ENCODE data around the gene NDUFA6. TPM values are rescaled to one million over a fixed set of nuclear protein-coding genes. Genes with fewer than 3 reads are reported as not detected.
"Not testable (repeated sequence)": the region's sequence is repeated elsewhere in the genome, so short reads cannot be mapped to it uniquely, and the experiment has no call there.

Gene NDUFA6
- total RNA-seq, 2 experiments from 2014 or later: 90.7 to 102 TPM

DNA sequence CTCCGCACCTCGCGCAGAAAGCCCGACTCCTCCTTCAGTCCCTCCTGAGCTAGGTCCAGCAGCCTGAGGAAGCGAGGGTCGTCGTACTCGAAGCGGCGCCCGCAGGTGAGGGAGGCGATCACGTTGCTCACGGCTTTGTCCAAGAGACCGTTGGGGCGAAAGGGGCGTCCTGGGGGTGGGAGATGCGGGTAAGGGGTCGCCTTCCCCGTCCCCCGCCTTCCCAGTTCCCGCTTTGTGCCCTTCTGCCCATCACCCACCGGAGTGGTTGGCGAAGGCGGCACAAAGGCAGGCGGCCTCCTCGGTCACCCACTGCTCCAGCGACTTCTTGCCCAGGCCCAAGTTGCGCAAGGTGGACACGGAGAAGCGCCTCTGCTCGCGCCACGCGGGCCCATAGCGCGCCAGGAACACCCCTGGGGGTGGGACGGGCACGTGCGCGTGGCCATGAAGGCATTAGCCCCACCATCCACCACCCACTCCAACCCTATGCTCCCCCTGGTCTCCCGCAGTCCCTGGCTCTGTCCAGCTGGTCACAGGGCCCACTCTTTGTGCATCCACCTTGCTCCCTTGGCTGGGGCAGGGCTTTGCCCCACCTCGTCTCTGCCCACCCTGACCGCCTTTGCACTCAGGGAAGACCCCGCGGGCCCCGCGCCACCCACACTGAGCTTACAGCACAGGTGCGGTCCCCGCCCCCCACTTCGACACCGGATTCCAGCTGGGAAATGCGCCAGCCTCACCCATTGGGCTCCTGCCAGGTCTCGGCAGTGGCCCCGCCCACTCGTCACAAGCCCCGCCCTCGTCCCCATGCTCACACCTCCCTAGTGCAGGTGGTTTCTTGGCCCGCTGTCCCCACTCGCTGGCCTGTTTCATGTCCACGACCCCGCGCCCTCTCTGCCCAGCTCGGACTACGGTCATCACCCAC, 38.5 kb upstream of the NDUFA6 start:
- H3K36me3 Mint-ChIP-seq (ENCODE audit: low read depth); ATAC-seq; CTCF ChIA-PET; H3K27ac Mint-ChIP-seq; H3K4me1 Mint-ChIP-seq (ENCODE audit: low read depth); H3K4me3 Mint-ChIP-seq; H3K9me3 Mint-ChIP-seq (ENCODE audit: insufficient read depth); DNase-seq; POLR2A ChIA-PET; H3K27me3 Mint-ChIP-seq (ENCODE audit: low read depth): not testable (repeated sequence)

DNA sequence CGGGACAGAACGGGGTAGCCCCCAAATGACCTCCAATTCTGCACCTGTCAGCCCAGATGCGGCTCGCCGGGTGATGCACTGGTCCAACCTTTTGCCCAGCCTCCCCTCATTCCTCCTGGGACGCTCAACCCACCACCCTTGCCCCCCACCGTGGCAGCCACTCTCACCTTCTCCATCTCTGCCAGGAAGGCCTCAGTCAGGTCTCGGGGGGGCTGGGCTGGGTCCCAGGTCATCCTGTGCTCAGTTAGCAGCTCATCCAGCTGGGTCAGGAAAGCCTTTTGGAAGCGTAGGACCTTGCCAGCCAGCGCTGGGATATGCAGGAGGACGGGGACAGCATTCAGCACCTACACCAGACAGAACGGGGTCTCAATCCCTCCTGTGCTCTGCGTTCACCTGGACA, 37.4 kb upstream of the NDUFA6 start:
- POLR2A ChIA-PET: interaction anchor here (0.6 kb wide), 1 partner anchor 91 kb away, joined by 3 read pairs; no protein-coding TSS in a partner anchor

DNA sequence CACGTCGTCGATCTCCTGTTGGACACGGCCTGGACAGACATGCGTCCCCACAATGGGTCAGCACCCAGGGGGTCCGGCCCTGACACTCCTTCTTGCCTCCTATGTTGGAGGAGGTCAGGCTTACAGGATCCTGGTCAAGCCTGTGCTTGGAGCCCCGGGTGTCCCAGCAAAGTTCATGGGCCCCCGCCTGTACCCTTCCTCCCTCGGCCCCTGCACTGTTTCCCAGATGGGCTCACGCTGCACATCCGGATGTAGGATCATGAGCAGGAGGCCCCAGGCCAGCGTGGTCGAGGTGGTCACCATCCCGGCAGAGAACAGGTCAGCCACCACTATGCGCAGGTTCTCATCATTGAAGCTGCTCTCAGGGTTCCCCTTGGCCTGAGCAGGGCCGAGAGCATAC, 37.0 kb upstream of the NDUFA6 start:
- no peaks in the 10 kb centered on the region for H3K9me3 Mint-ChIP-seq (ENCODE audit: insufficient read depth)
- DNase-seq (no peak), ATAC-seq (no peak)
- no peaks in the 10 kb centered on the region for H3K36me3 Mint-ChIP-seq (ENCODE audit: low read depth)
- no peak overlapping the region for H3K27ac Mint-ChIP-seq
- H3K27me3 Mint-ChIP-seq (ENCODE audit: low read depth): no peaks in the 10 kb centered on the region
- no peaks in the 10 kb centered on the region for H3K4me1 Mint-ChIP-seq (ENCODE audit: low read depth)
- no peak overlapping the region for H3K4me3 Mint-ChIP-seq
- CTCF ChIA-PET: no interaction called here
- POLR2A ChIA-PET: interaction anchor here (0.6 kb wide), 1 partner anchor 91 kb away, joined by 3 read pairs; no protein-coding TSS in a partner anchor

More for the DNA sequence above, 37.4 kb upstream of the NDUFA6 start:
- CTCF ChIA-PET; ATAC-seq; H3K27me3 Mint-ChIP-seq (ENCODE audit: low read depth); H3K4me3 Mint-ChIP-seq; DNase-seq; H3K27ac Mint-ChIP-seq; H3K36me3 Mint-ChIP-seq (ENCODE audit: low read depth); H3K9me3 Mint-ChIP-seq (ENCODE audit: insufficient read depth); H3K4me1 Mint-ChIP-seq (ENCODE audit: low read depth): not testable (repeated sequence)

DNA sequence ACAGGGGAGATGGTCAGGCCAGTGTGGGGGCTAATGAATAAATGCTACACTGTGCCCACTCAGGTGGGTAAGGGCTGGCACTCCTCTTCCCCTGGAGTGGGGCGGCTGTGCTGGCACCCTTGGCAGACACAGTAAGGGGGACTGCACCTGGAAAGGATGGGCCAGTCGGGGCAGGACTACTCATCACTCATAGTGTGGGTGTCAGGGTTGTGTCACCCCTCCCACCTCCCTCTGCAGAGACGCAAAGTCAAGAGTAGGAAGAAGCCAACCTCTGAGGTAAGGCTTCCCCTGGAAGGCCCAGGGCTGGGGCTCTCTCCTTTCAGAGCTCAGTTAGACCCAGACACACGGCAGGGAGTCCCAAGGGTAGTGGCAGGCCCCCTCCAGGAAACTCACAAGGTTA, 33.0 kb upstream of the NDUFA6 start:
- H3K4me1 Mint-ChIP-seq (ENCODE audit: low read depth): peaks cover 38% of the 10 kb centered on the region
- H3K27ac Mint-ChIP-seq; H3K36me3 Mint-ChIP-seq (ENCODE audit: low read depth); H3K27me3 Mint-ChIP-seq (ENCODE audit: low read depth); H3K4me3 Mint-ChIP-seq; ATAC-seq; POLR2A ChIA-PET; H3K9me3 Mint-ChIP-seq (ENCODE audit: insufficient read depth); CTCF ChIA-PET; DNase-seq: not testable (repeated sequence)

DNA sequence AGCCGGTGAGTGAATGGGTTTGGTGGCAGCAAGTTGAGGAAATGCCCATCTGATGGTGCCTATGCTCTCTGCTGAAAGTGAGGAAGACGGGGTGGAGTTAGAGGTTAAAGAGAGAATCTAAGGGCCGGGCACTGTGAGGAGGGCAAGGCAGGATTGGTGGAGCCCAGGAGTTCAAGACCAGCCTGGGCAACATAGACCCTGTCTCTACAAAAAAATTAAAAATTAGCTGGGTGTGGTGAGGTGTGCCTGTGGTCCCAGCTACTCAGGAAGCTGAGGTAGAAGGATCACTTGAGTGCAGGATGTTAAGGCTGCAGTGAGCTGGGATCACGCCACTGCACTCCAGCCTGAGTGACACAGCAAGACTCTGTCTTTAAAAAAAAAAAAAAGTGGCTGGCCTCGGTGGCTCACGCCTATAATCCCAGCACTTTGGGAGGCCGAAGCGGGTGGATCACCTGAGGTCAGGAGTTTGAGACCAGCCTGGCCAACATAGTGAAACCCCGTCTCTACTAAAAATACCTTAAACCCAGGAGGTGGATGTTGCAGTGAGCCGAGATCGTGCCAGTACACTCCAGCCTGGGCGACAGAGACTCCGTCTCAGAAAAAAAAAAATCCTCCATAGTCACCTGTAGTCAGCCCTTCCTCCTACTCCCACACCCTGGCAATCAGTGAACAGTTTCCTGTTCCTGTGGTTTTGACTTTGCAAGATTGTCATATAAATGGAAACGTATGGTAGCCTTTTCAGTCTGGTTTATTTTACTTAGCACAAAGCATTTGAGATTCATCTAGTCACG, 29.9 kb upstream of the NDUFA6 start:
- H3K36me3 Mint-ChIP-seq (ENCODE audit: low read depth): peaks cover 16% of the 10 kb centered on the region
- ChIA-PET CTCF (interaction anchor here (1.0 to 4.2 kb wide), 3 partner anchors 10 to 324 kb away, joined by 3 to 24 read pairs (median 5); partner anchors contain the start of gene NDUFA6), POLR2A (interaction anchor here (0.7 to 1.3 kb wide), 2 partner anchors 29 to 174 kb away, joined by 3 to 4 read pairs; partner anchors contain the start of genes CENPM and NDUFA6)
- peak overlapping the region; percentile 64 for H3K4me3 Mint-ChIP-seq
- H3K4me1 Mint-ChIP-seq (ENCODE audit: low read depth): peaks cover 41% of the 10 kb centered on the region
- H3K27ac Mint-ChIP-seq: peak overlapping the region; percentile 95
- H3K27me3 Mint-ChIP-seq (ENCODE audit: low read depth); H3K9me3 Mint-ChIP-seq (ENCODE audit: insufficient read depth): not testable (repeated sequence)
- DNase-seq (peak; percentile 61), ATAC-seq (peak; percentile 82)

DNA sequence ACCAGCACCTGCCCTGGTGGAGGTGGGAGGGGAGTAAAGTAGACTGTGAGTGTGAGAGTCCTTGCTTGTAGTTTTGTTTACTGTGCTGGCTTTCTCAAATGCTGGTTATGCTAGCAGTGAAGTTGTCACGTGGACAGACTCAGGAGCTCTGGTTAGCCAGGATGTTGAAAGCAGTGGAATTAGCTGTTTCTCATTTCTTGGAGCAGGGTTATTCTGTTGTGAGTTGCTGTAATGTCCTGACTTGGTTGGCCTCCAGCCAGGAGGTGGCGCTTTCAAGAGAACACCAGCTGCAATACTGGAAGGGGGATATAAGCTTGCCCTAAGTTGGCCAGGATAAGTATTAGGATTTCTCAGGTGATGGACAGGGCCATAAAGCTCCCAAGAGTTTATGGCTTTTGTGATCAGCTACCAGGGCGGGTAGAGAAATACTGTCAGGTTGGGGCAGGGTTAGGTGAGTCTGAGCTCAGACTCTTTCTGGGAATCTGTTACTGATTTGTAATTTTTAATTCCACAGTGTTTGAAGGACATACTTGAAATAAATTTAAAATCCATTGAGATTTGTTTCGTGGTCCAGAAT, 26.4 kb upstream of the NDUFA6 start:
- Mint-ChIP-seq H3K9me3 (ENCODE audit: insufficient read depth) (peaks cover 11% of the 10 kb centered on the region), H3K27ac (no peak overlapping the region), H3K36me3 (ENCODE audit: low read depth) (peaks cover 21% of the 10 kb centered on the region), H3K4me1 (ENCODE audit: low read depth) (peaks cover 35% of the 10 kb centered on the region), H3K27me3 (ENCODE audit: low read depth) (no peaks in the 10 kb centered on the region), H3K4me3 (no peak overlapping the region)
- ChIA-PET POLR2A (interaction anchor here (0.7 to 1.0 kb wide), 2 partner anchors 37 to 309 kb away, joined by 3 read pairs; partner anchors contain the start of gene SMDT1), CTCF (interaction anchor here (0.9 to 4.2 kb wide), 5 partner anchors 17 to 327 kb away, joined by 3 to 24 read pairs (median 3); partner anchors contain the start of gene NDUFA6)
- no peak for ATAC-seq
- no peak for DNase-seq

DNA sequence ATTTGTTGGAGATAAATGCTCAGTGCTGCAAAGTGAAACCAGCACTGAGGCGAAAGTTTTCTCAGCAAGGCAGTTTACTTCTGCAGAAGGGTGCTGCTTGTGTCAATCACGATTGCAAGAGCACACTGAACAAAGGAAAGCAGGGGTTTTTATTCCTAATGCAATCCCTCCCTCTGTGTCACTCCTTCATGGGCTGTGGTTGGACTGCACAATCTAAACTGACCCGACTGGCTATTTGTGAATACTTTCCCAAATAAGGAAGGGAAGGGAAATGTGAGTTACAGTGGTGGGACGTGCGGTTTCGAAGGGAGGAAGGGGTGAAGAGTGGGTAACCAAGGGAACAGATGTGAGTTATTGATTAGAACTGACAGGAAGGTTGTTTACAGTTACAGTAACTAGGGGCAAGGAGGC, 24.9 kb upstream of the NDUFA6 start:
- H3K36me3 Mint-ChIP-seq (ENCODE audit: low read depth): peaks cover 20% of the 10 kb centered on the region
- H3K27ac Mint-ChIP-seq; POLR2A ChIA-PET; ATAC-seq; H3K27me3 Mint-ChIP-seq (ENCODE audit: low read depth); DNase-seq; H3K4me3 Mint-ChIP-seq; CTCF ChIA-PET: not testable (repeated sequence)
- peaks cover 20% of the 10 kb centered on the region for H3K4me1 Mint-ChIP-seq (ENCODE audit: low read depth)
- peaks cover 11% of the 10 kb centered on the region for H3K9me3 Mint-ChIP-seq (ENCODE audit: insufficient read depth)

DNA sequence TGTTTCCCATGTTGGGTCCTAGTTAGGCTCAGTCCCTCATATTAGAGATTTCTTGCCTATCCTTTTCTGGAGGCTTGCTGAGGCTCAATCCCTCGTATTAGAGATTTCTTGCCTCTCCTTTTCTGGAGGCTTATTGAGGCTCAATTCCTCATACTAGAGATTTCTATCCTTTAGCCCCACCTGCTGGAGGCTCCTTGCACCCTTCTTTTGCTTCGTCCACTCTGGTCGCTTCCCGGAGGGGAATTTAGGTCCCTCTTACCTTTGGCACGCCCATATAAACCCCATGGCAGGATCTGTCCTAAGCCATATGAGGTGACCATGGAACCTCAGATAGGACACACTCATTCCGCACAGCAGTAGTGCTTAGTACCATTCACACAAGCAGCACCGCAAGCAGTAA, 24.1 kb upstream of the NDUFA6 start:
- Mint-ChIP-seq H3K9me3 (ENCODE audit: insufficient read depth) (peaks cover 11% of the 10 kb centered on the region), H3K27ac (no peak overlapping the region), H3K4me1 (ENCODE audit: low read depth) (peaks cover 13% of the 10 kb centered on the region), H3K27me3 (ENCODE audit: low read depth) (no peaks in the 10 kb centered on the region), H3K4me3 (no peak overlapping the region), H3K36me3 (ENCODE audit: low read depth) (peaks cover 21% of the 10 kb centered on the region)
- ATAC-seq: no peak
- ChIA-PET CTCF (interaction anchor here (0.6 kb wide), 1 partner anchor 90 kb away, joined by 3 read pairs; no protein-coding TSS in a partner anchor), POLR2A (no interaction called here)
- no peak for DNase-seq

DNA sequence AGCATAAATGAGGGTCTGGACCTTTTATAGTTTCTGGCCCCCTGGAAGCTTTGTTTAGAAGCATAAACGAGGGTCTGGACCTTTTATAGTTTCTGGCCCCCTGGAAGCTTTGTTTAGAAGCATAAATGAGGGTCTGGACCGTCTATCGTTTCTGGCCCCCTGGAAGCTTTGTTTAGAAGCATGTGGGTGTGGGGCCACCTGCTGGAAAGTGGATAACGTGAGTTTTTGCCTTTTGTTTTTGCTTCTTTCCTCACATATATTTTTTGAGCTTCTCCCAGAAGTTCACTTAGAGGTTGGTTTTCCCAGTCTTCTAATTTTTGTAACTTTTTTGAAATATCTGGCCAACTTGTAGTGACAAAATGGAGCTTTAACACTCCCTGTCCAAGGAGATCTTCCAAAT, 22.2 kb upstream of the NDUFA6 start:
- H3K4me3 Mint-ChIP-seq; H3K27me3 Mint-ChIP-seq (ENCODE audit: low read depth); ATAC-seq; H3K4me1 Mint-ChIP-seq (ENCODE audit: low read depth); DNase-seq; H3K27ac Mint-ChIP-seq: not testable (repeated sequence)
- peaks cover 11% of the 10 kb centered on the region for H3K9me3 Mint-ChIP-seq (ENCODE audit: insufficient read depth)
- H3K36me3 Mint-ChIP-seq (ENCODE audit: low read depth): peaks cover 27% of the 10 kb centered on the region
- ChIA-PET CTCF (interaction anchor here (0.7 to 2.4 kb wide), 12 partner anchors 9 to 172 kb away, joined by 3 to 21 read pairs (median 4); partner anchors contain the start of genes CENPM, NDUFA6 and SEPTIN3), POLR2A (interaction anchor here (2.7 kb wide), 1 partner anchor 22 kb away, joined by 9 read pairs; the partner anchor contains the start of gene NDUFA6)

DNA sequence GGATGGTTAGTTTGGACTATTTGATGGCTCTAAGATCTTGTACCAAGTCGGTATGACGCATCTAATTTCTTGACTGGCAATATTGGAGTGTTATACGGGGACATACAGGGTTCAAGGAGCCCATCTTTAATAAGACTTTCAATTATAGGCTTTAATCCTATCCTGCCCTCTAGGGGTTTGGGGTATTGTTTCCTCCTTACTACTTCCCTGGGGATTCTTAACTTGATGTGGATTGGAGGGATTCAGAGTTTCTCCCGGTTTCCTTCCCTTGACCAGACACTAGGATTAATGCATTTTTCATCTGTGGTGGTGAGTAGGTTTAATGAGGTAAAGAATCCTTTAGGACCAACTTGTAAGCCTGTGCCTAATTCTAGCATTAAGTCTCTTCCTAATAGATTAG, 21.2 kb upstream of the NDUFA6 start:
- ChIA-PET CTCF (interaction anchor here (1.4 to 2.4 kb wide), 4 partner anchors 20 to 146 kb away, joined by 6 to 21 read pairs (median 14); partner anchors contain the start of genes NDUFA6 and SEPTIN3), POLR2A (interaction anchor here (2.7 kb wide), 1 partner anchor 21 kb away, joined by 9 read pairs; the partner anchor contains the start of gene NDUFA6)
- Mint-ChIP-seq H3K27ac (no peak overlapping the region), H3K4me1 (ENCODE audit: low read depth) (peaks cover 2% of the 10 kb centered on the region), H3K4me3 (no peak overlapping the region), H3K36me3 (ENCODE audit: low read depth) (peaks cover 21% of the 10 kb centered on the region), H3K27me3 (ENCODE audit: low read depth) (no peaks in the 10 kb centered on the region), H3K9me3 (ENCODE audit: insufficient read depth) (peaks cover 11% of the 10 kb centered on the region)
- no peak for ATAC-seq
- no peak for DNase-seq

DNA sequence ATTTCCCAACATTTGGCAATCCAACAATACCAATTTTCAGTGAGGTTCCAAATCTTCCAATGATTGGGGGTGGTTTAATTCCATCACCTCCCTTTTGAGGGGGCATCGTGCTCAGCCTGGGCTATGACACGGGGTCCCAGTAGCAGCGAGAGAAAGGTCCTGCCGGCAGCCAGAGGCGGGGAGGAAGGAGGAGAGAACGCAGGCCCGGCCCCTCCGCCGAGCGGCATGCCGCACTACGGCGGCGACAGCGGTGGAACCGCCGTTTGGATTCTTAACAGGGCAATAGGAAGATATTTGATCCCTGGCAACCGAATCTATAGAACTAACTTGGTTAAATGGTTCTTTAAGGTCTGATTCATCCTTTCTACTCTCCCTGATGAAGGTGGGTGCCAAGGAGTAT, 18.3 kb upstream of the NDUFA6 start:
- peaks cover 15% of the 10 kb centered on the region for H3K9me3 Mint-ChIP-seq (ENCODE audit: insufficient read depth)
- H3K4me1 Mint-ChIP-seq (ENCODE audit: low read depth): no peaks in the 10 kb centered on the region
- peaks cover 10% of the 10 kb centered on the region for H3K36me3 Mint-ChIP-seq (ENCODE audit: low read depth)
- CTCF ChIA-PET: no interaction called here
- no peak for DNase-seq
- ATAC-seq: no peak
- H3K27me3 Mint-ChIP-seq (ENCODE audit: low read depth): no peaks in the 10 kb centered on the region
- POLR2A ChIA-PET: no interaction called here
- no peak overlapping the region for H3K27ac Mint-ChIP-seq
- H3K4me3 Mint-ChIP-seq: no peak overlapping the region
